Natural killer cell treated with Interleukin-12 subunit alpha and Interleukin-12 subunit beta and Interleukin-15 and Interleukin-18, amount 100 ng/mL, for 72 hours (primary cell): ENCODE results near the gene WBP2NL. TPM values are rescaled to one million over a fixed set of nuclear protein-coding genes. Genes with fewer than 3 reads are reported as not detected.

Experiments used
- ATAC-seq, 2 donors: fragments of 150-1000 bp; cut with Tn5 transposase in 1 of 2; sonication (Bioruptor Pico), chemical (Tn5 transposase) in 1 of 2; 2 replicates each; pipeline ENCODE4 v1.10.0; 2021
- DNase-seq: peaks from one replicate; pipeline ENCODE4 v3.0.0; 2022; ENCODE audit warnings: low spot score
- H3K27ac Mint-ChIP-seq, 2 donors: 1 replicate in 1 of 2; 2 replicates in 1 of 2; pipeline ENCODE4 v1.8.0; 2022; ENCODE audit warnings: mixed read lengths in 2 of 2, mild to moderate bottlenecking in 1 of 2, moderate library complexity in 1 of 2
- H3K27me3 Mint-ChIP-seq, 2 donors: 1 replicate in 1 of 2; 2 replicates in 1 of 2; pipeline ENCODE4 v1.8.0; 2022; ENCODE audit warnings: mixed read lengths in 2 of 2
- H3K36me3 Mint-ChIP-seq: one replicate; pipeline ENCODE4 v1.8.0; 2022; ENCODE audit warnings: mixed read lengths
- H3K4me1 Mint-ChIP-seq, 2 donors: 1 replicate in 1 of 2; 2 replicates in 1 of 2; pipeline ENCODE4 v1.8.0; 2022; ENCODE audit warnings: low read depth in 2 of 2, mixed read lengths in 2 of 2, mild to moderate bottlenecking in 1 of 2
- H3K4me3 Mint-ChIP-seq: one replicate; pipeline ENCODE4 v1.8.0; 2022; ENCODE audit warnings: mixed read lengths
- H3K9me3 Mint-ChIP-seq: 2 replicates; pipeline ENCODE4 v1.8.0; 2022; ENCODE audit warnings: mixed read lengths
- total RNA-seq, 2 donors: library from RNA; stranded (reverse); gene quantifications; one replicate each; pipeline ENCODE4 v1.2.3, GENCODE V29; 2022

WBP2NL gene
- total RNA-seq, 2 donors from 2014 or later, result 1.5 to 1.7 TPM

DNA sequence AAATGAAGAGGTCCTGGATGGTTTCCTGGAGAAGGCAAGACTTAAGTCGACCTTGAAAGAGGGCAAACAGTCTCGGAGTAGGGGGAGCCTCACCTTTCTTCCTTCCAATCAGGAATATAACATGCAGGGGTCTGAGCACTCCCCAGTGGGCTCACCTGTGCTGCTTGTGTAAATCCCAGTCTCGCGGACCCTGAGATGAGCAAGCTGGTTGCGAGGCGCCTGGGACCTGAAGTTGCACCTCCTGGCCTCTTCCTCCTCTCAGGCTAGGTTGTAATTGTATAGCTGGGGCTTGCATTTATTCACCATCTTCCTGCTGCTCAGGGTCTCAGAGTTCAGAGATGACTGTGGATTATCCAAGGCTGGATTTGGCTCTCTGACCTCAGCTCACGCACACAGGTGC lies 7.5 kb upstream of the WBP2NL start:
- H3K27me3 Mint-ChIP-seq, result peaks cover 0 to 11% of the 10 kb centered on the region in 2 donors
- H3K4me1 Mint-ChIP-seq, result peaks cover 0 to 4% of the 10 kb centered on the region in 2 donors
- DNase-seq, result no peak
- H3K4me3 Mint-ChIP-seq, result no peak overlapping the region
- H3K36me3 Mint-ChIP-seq, result no peaks in the 10 kb centered on the region
- no peak overlapping the region for H3K27ac Mint-ChIP-seq
- no peak for ATAC-seq
- H3K9me3 Mint-ChIP-seq, result no peaks in the 10 kb centered on the region

DNA sequence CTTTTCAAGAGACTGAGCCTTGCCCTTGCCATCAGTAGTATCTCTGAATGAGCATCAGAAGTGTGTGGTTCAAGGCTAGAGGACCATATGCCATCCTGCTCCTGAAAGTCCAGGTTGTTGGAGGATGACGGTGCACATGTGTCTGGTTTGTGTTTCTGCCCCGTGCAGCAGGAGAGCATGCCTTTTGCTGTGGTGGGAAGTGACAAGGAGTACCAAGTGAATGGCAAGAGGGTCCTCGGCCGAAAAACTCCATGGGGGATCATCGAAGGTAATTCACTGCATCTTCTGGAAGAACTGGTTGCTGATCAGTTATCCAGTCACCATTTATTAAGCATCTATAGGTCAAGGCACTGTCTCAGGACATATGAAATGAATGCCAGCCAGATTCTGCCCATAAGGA lies 6.1 kb upstream of the WBP2NL start:
- no peak for ATAC-seq
- peaks cover 0 to 6% of the 10 kb centered on the region in 2 donors for H3K4me1 Mint-ChIP-seq
- DNase-seq, result no peak
- no peak overlapping the region for H3K27ac Mint-ChIP-seq
- H3K9me3 Mint-ChIP-seq, result no peaks in the 10 kb centered on the region
- H3K4me3 Mint-ChIP-seq, result no peak overlapping the region
- peaks cover 0 to 11% of the 10 kb centered on the region in 2 donors for H3K27me3 Mint-ChIP-seq
- no peaks in the 10 kb centered on the region for H3K36me3 Mint-ChIP-seq

DNA sequence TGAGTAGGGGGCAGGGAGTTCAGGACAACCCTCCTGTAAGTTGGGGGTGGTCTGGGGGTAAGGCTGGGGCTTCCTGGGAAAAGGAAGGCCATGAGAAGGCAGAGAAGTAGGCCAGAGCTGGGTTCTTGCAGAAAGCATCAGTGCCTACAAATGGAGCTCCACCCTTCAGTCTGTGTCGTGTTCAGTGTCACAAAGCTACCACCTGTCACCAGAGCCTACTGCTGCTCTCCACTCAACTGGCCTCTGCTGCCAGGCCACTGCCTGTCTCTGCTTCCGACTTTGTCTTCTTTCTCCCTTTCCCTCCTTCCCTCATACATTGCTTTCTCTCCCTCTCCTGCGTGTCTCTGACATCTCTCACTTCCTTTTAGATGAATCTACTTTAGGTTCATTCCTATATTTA lies 3.4 kb upstream of the WBP2NL start:
- no peak for DNase-seq
- Mint-ChIP-seq H3K9me3 (peaks cover 4% of the 10 kb centered on the region), H3K27me3 (peaks cover 0 to 8% of the 10 kb centered on the region in 2 donors), H3K27ac (no peak overlapping the region), H3K4me1 (peaks cover 16 to 22% of the 10 kb centered on the region in 2 donors), H3K4me3 (no peak overlapping the region), H3K36me3 (no peaks in the 10 kb centered on the region)
- no peak for ATAC-seq

DNA sequence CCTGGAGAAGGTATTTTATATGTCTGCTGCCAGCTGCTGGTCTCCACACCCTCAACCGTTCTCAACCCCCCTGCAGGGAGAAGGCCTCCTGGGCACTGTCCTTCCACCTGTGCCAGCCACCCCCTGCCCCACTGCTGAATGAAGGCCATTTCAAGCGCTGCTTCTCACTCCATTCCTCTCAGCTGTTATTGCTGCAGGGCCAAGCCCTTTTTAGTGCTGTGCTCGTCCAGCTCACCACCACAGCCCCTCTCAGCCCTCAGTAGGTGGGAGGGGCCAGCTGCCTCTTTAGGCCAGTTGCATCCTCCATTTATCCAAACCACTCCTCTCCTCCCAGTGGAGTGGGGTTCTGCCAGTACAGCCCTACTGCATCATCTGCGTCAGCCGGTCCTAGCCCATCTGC lies 1.8 kb upstream of the WBP2NL start:
- H3K36me3 Mint-ChIP-seq, result no peaks in the 10 kb centered on the region
- DNase-seq (no peak), ATAC-seq (no peak)
- peaks cover 16 to 25% of the 10 kb centered on the region in 2 donors for H3K4me1 Mint-ChIP-seq
- H3K4me3 Mint-ChIP-seq, result no peak overlapping the region
- H3K9me3 Mint-ChIP-seq, result peaks cover 4% of the 10 kb centered on the region
- peaks cover 0 to 8% of the 10 kb centered on the region in 2 donors for H3K27me3 Mint-ChIP-seq
- H3K27ac Mint-ChIP-seq, result no peak overlapping the region

DNA sequence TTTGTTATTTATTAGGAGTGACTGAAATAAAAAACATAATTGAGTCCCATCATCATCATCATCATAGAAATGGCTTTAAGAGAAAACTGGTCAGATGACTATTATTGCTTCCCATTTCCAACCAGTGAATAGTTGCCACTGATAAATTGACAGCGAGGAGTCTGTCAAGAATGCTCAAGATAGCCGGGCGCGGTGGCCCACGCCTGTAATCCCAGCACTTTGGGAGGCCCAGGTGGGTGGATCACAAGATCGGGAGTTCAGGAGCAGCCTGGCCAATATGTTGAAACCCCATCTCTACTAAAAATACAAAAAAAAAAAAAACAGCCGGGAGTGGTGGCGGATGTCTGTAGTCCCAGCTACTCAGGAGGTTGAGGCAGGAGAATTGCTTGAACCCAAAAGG lies 1.9 kb downstream of the WBP2NL start:
- peak overlapping the region; percentile 63 for H3K4me3 Mint-ChIP-seq
- H3K36me3 Mint-ChIP-seq, result no peaks in the 10 kb centered on the region
- ATAC-seq (no peak), DNase-seq (no peak)
- peaks cover 0 to under 1% of the 10 kb centered on the region in 2 donors for H3K27me3 Mint-ChIP-seq
- peaks cover 16 to 21% of the 10 kb centered on the region in 2 donors for H3K4me1 Mint-ChIP-seq
- H3K27ac Mint-ChIP-seq, result peak overlapping the region in 1 of 2 donors; percentile 47
- peaks cover 4% of the 10 kb centered on the region for H3K9me3 Mint-ChIP-seq

DNA sequence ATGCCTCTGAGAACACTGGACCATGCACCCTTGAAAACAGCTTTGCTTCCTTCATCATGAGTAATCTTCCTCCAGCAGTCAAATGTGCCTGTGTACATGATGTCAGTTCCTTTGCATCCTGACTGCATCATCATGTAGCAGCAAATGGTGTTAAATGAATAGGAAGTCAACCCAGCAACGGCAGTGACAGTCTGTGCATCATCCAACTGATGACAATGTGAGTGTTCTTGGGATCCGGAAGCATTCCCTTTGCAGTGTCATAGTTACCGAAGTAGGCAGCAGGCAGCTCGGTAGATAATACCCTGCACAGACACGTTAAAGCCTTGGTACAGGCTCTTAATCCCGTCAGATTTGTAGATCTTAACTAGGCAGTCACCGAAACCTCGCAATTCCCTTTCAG lies 2.5 kb downstream of the WBP2NL start:
- peaks cover 4% of the 10 kb centered on the region for H3K9me3 Mint-ChIP-seq
- DNase-seq (no peak), ATAC-seq (no peak)
- no peak overlapping the region for H3K27ac Mint-ChIP-seq
- H3K36me3 Mint-ChIP-seq, result no peaks in the 10 kb centered on the region
- H3K27me3 Mint-ChIP-seq, result no peaks in the 10 kb centered on the region
- H3K4me1 Mint-ChIP-seq, result peaks cover 16 to 21% of the 10 kb centered on the region in 2 donors
- H3K4me3 Mint-ChIP-seq, result no peak overlapping the region

DNA sequence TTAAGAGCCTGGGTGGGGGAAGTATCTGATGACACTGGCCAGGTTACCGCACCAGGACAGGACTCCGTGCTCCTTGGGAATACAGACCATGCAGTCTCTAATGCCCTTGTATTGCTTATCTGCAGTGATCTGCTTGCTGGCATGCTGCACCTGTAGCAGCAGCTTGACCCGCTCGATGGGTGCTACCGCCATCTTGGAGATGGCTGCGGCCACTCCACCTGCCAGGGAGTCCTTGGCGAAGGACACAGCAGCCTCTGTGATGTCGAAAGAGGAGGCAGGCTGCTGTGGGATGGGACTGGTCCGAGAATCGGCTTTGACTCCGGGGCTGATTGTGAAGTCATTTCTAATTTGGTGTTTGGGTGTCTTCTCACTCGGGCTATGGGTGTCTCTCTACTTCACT lies 3.1 kb downstream of the WBP2NL start:
- no peaks in the 10 kb centered on the region for H3K27me3 Mint-ChIP-seq
- H3K27ac Mint-ChIP-seq, result no peak overlapping the region
- no peak for ATAC-seq
- no peak for DNase-seq
- peaks cover 4% of the 10 kb centered on the region for H3K9me3 Mint-ChIP-seq
- peaks cover 16 to 21% of the 10 kb centered on the region in 2 donors for H3K4me1 Mint-ChIP-seq
- H3K4me3 Mint-ChIP-seq, result no peak overlapping the region
- H3K36me3 Mint-ChIP-seq, result no peaks in the 10 kb centered on the region

DNA sequence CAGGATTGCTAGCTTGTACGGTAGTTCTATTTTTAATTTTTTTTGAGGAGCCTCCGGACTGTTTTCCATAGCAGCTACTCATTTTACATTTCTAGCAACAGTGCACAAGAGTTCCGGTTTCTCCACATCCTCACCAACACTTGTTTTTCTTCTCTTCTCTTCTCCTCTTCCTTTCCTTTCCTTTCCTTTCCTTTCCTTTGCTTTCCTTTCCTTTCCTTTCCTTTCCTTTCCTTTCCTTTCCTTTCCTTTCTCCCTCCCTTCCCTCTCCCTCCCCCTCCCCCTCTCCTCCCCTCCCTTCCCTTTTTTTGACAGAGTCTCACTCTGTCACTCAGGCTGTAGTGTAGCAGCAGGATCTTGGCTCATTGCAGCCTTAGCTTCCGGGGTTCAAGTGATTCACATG lies 9.3 kb downstream of the WBP2NL start:
- Mint-ChIP-seq H3K9me3 (no peaks in the 10 kb centered on the region), H3K27ac (no peak overlapping the region)

DNA sequence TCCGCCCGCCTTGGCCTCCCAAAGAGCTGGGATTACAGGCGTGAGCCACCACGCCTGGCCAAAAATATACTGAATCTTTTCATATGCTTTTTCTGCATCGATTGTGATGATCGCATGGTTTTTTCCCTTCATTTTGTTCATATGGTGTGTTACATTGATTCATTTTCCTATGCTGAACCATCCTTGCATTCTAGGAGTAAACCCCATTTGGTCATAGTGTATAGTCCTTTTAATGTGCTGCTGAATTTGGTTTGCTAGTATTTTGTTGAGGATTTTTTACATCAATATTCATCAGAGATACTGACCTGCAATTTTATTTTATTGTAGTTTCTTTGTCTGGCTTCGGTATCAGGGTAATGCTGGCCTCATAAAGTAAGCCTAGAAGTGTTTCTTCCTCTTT lies 12.2 kb downstream of the WBP2NL start:
- Mint-ChIP-seq H3K4me1 (no peaks in the 10 kb centered on the region), H3K27ac (no peak overlapping the region), H3K27me3 (peaks cover 20 to 22% of the 10 kb centered on the region in 2 donors), H3K9me3 (no peaks in the 10 kb centered on the region), H3K4me3 (no peak overlapping the region), H3K36me3 (peaks cover 11% of the 10 kb centered on the region)
- DNase-seq, result no peak
- ATAC-seq, result no peak

More for the DNA sequence above, 9.3 kb downstream of the WBP2NL start:
- H3K4me3 Mint-ChIP-seq, result no peak overlapping the region
- H3K27me3 Mint-ChIP-seq, result peaks cover 12 to 14% of the 10 kb centered on the region in 2 donors
- ATAC-seq (no peak), DNase-seq (no peak)
- H3K36me3 Mint-ChIP-seq, result peaks cover 11% of the 10 kb centered on the region
- H3K4me1 Mint-ChIP-seq, result no peaks in the 10 kb centered on the region

DNA sequence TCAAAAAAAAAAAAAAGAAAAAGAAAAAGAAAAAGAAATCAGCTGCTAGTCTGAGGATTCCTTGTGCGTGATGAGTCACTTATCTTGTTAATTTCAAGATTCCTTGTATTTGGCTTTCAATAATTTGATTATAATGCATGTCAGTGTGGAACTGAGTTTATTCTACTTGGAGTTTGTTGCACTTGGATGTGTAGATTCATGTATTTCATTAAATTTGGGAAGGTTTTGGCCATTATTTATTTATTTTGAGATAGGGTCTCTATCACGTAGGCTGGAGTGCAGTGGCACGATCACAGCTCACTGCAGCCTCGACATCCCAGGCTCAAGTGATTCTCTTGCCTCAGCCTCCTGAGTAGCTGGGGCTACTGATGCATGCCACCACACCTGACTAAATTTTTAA lies 14.8 kb downstream of the WBP2NL start:
- peaks cover 11% of the 10 kb centered on the region for H3K36me3 Mint-ChIP-seq
- no peaks in the 10 kb centered on the region for H3K4me1 Mint-ChIP-seq
- peaks cover 23 to 24% of the 10 kb centered on the region in 2 donors for H3K27me3 Mint-ChIP-seq
- no peaks in the 10 kb centered on the region for H3K9me3 Mint-ChIP-seq
- H3K27ac Mint-ChIP-seq, result no peak overlapping the region
- ATAC-seq, result no peak
- H3K4me3 Mint-ChIP-seq, result no peak overlapping the region
- DNase-seq, result no peak

DNA sequence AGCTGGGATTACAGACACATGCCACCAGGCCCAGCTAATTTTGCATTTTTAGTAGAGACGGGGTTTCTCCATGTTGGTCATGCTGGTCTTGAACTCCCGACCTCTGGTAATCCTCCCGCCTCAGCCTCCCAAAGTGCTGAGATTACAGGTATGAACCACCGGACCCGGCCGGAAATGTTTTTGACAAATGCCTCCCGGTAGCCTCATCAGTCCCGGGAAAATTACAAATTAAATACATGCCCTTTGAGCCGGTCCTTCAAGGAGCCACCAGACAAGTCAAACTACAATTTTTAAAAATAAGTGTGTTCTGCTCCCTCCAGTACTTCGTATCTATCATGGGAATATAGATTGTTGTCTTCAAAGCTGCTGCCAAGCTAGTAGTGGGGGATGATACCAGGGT lies 17.5 kb downstream of the WBP2NL start:
- H3K9me3 Mint-ChIP-seq, result no peaks in the 10 kb centered on the region
- peaks cover 23 to 24% of the 10 kb centered on the region in 2 donors for H3K27me3 Mint-ChIP-seq
- H3K4me3 Mint-ChIP-seq, result no peak overlapping the region
- no peak overlapping the region for H3K27ac Mint-ChIP-seq
- DNase-seq, result no peak
- ATAC-seq, result no peak
- peaks cover 4% of the 10 kb centered on the region for H3K36me3 Mint-ChIP-seq
- no peaks in the 10 kb centered on the region for H3K4me1 Mint-ChIP-seq

DNA sequence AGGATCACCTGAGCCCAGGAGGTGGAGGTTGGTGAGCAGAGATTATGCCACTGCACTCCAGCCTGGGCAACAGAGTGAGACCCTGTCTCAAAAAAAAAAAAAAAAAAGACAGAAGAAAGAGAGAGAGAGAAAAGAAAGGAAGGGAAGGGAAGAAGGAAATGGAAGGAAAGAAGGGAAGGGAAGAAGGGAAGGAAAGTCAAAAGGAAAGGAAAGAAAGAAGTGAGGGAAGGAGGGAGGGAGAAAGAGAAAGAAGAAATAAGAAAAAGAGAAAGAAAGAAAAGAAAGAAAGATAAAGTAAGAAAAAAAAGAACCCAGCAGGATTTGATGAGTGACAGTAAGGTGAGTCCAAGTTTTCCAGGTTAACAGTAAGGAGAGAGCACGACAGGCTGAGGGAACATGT lies 19.6 kb downstream of the WBP2NL start:
- Mint-ChIP-seq H3K27me3 (peaks cover 17 to 18% of the 10 kb centered on the region in 2 donors), H3K4me3 (no peak overlapping the region), H3K9me3 (no peaks in the 10 kb centered on the region), H3K27ac (no peak overlapping the region), H3K36me3 (no peaks in the 10 kb centered on the region), H3K4me1 (no peaks in the 10 kb centered on the region)
- ATAC-seq (no peak), DNase-seq (no peak)

DNA sequence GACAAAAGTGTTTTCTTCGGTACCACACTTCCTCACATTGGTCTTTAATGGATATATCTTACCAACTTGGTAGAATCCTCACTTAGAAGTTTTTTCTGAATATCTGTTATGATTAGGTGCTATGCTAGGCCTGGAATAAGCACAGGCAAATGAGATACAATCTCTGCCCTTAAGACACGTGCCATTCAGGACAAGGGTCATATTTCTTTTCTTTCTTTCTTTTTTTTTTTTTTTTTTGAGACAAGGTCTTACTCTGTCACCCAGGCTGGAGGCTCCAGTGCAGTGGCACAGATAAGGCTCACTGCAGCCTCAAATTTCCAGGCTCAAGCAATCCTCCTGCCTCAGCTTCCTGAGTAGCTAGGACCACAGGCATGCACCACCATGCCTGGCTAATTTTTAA lies 23.0 kb downstream of the WBP2NL start:
- ATAC-seq (no peak), DNase-seq (no peak)
- Mint-ChIP-seq H3K4me1 (no peaks in the 10 kb centered on the region), H3K27ac (no peak overlapping the region), H3K4me3 (no peak overlapping the region), H3K9me3 (no peaks in the 10 kb centered on the region), H3K27me3 (peaks cover 8 to 10% of the 10 kb centered on the region in 2 donors), H3K36me3 (no peaks in the 10 kb centered on the region)

DNA sequence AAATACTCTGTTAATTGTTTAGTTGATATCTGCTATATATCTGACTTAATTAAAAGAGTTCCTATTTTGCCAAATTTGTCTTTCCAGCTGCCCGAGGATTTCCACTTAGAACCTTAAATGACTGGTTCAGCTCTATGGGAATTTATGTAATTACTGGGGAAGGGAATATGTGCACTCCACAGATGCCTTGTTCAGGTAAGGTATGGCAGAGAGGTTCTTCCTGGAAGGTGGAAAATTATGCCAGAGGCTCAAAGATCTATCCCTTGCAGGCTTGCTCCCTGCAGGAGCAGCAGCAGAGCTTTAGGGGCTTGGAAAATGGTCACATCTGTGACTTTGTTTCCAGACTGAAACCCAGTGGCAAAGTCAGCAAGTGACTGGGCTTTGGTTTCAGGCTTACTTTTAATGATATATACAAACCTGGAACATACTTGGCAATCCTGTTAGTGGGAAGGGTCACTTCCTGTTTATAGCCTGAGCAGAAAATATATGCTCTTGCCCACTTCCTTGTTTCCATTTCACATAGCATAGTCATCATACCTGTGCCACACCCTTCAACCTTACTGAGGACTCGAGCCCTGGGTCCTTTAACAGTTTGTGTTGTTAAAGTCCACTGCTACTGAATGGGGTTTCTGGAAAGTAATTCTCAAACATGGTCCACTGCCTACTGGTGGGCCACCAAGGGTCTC lies 23.7 kb downstream of the WBP2NL start:
- H3K4me1 Mint-ChIP-seq, result no peaks in the 10 kb centered on the region
- DNase-seq, result no peak
- H3K27ac Mint-ChIP-seq, result no peak overlapping the region
- no peak overlapping the region for H3K4me3 Mint-ChIP-seq
- peaks cover under 1 to 5% of the 10 kb centered on the region in 2 donors for H3K27me3 Mint-ChIP-seq
- no peak for ATAC-seq
- H3K9me3 Mint-ChIP-seq, result no peaks in the 10 kb centered on the region
- H3K36me3 Mint-ChIP-seq, result no peaks in the 10 kb centered on the region

DNA sequence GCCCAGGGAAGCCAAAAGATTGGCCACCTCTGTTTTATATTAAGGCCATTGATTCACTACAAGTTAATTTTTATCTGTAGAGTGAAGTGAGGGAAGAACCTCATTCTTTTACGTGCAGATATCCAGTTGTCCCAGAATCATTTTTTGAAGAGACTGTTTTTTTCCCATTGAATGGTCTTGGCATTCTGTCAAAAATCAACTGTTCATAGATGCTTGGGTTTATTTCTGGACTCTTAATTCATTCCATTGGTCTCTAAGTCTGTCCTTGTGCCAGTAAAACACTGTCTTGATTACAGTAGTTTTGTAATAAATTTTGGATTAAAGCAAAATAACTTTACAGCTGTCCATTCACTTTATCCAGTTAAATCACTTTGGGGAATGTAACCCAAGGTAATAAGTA lies 26.8 kb downstream of the WBP2NL start:
- Mint-ChIP-seq H3K4me1 (peaks cover 3 to 5% of the 10 kb centered on the region in 2 donors), H3K4me3 (no peak overlapping the region), H3K27ac (no peak overlapping the region), H3K9me3 (no peaks in the 10 kb centered on the region), H3K27me3 (no peaks in the 10 kb centered on the region), H3K36me3 (no peaks in the 10 kb centered on the region)
- DNase-seq, result no peak
- ATAC-seq, result no peak
